ENCODE measurements around the gene PPA1.
"Not testable (repeated sequence)": the region's sequence is repeated elsewhere in the genome, so short reads cannot be mapped to it uniquely, and the experiment has no call there.

PPA1 gene

DNA sequence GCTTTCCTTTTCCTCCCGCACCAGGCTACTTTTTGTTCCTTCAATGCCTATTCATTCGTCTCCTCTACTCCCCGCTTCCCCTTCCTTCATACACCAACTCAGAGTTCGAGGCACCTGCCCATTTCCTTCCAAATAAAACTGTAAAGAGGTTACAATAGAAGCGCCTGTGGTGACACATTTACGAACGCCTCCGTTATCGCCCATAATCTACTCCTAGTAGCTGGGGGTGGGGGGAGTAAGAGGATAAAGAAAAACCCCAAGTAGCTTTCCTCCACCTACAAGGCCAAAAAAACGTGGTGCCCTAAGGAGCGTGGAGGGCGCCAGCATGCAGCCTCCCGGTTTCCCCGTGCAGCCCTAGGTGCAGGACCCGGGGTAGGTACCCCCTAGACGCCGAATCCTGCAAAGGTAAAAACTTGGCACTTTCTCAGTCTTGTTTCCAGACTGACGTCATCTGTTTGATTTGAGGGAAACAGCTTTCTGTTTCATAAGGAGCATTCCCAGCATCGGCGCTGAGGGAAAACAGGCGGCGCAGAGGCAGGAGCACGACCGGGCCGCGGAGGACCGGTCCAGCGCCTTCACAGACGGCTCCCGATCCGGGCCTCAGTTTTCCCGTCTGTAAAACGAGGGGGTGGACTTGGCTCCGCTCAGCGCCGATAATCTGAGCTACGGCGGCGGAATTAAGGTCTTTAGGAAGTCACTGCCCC is 922 bp downstream of the PPA1 start:
- Histone ChIP-seq H4K20me1 (ENCODE audit: insufficient read depth) (peaks cover 10% of the 10 kb centered on the region), H3K4me1 (ENCODE audit: low read depth, poor library complexity, severe bottlenecking) (peaks cover 51% of the 10 kb centered on the region), H3K79me2 (ENCODE audit: insufficient read depth, low read depth) (peaks cover 58% of the 10 kb centered on the region), H3K4me3 (IDR thresholded peaks at IDR 0.05; ENCODE audit: insufficient read depth, low read depth, low read length) (no peak overlapping the region), H3K9ac (peak overlapping the region; percentile 91), H3K36me3 (ENCODE audit: insufficient read depth) (peaks cover 19% of the 10 kb centered on the region; the same call in 1 of the 2 replicates), H3K27me3 (ENCODE audit: insufficient read depth, low read depth) (no peaks in the 10 kb centered on the region), H3K4me2 (peak overlapping the region; percentile 56), H3K27ac (peak overlapping the region; percentile 80), H2AFZ (ENCODE audit: low read depth) (peak overlapping the region; percentile 56; the same call in 1 of the 2 replicates)
- TF ChIP-seq, protein P1, sequence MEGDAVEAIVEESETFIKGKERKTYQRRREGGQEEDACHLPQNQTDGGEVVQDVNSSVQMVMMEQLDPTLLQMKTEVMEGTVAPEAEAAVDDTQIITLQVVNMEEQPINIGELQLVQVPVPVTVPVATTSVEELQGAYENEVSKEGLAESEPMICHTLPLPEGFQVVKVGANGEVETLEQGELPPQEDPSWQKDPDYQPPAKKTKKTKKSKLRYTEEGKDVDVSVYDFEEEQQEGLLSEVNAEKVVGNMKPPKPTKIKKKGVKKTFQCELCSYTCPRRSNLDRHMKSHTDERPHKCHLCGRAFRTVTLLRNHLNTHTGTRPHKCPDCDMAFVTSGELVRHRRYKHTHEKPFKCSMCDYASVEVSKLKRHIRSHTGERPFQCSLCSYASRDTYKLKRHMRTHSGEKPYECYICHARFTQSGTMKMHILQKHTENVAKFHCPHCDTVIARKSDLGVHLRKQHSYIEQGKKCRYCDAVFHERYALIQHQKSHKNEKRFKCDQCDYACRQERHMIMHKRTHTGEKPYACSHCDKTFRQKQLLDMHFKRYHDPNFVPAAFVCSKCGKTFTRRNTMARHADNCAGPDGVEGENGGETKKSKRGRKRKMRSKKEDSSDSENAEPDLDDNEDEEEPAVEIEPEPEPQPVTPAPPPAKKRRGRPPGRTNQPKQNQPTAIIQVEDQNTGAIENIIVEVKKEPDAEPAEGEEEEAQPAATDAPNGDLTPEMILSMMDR (conservative IDR thresholded peaks at IDR 0.05; ENCODE audit: low read depth, low read length) = no peak

DNA sequence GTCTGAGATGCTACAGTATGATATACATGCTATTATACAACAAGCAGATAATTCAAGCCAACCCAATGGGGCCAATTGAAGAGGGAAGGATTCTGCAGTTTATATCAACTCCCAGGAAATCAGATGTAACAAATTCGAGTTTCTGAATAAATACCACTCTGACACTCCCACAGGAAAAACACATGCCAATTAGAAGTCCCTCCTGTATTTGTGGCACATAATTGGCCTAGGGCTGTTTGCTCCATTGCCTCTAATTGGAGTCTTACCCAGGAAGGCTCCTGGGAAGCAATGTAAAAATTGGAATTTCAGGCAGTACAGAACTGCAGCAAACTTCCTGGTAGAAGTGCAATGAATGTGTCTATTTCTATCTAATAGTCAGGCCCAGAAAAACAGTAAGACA is 4.7 kb downstream of the PPA1 start:
- peaks cover 84% of the 10 kb centered on the region for H3K4me1 ChIP-seq (ENCODE audit: low read depth, poor library complexity, severe bottlenecking)
- TF ChIP-seq, protein P1 (conservative IDR thresholded peaks at IDR 0.05; ENCODE audit: low read depth, low read length) = no peak
- H3K4me2 ChIP-seq = peak overlapping the region; percentile 8; the same call in 1 of the 2 replicates
- no peak overlapping the region for H3K27ac ChIP-seq
- H3K27me3 ChIP-seq (ENCODE audit: insufficient read depth, low read depth) = no peaks in the 10 kb centered on the region
- H4K20me1 ChIP-seq (ENCODE audit: insufficient read depth) = peaks cover 19% of the 10 kb centered on the region
- H3K4me3 ChIP-seq (IDR thresholded peaks at IDR 0.05; ENCODE audit: insufficient read depth, low read depth, low read length) = no peak overlapping the region
- peaks cover 96% of the 10 kb centered on the region for H3K79me2 ChIP-seq (ENCODE audit: insufficient read depth, low read depth)
- peaks cover 19% of the 10 kb centered on the region; the same call in 1 of the 2 replicates for H3K36me3 ChIP-seq (ENCODE audit: insufficient read depth)
- H3K9ac ChIP-seq = no peak overlapping the region
- no peak overlapping the region for H2AFZ ChIP-seq (ENCODE audit: low read depth)

DNA sequence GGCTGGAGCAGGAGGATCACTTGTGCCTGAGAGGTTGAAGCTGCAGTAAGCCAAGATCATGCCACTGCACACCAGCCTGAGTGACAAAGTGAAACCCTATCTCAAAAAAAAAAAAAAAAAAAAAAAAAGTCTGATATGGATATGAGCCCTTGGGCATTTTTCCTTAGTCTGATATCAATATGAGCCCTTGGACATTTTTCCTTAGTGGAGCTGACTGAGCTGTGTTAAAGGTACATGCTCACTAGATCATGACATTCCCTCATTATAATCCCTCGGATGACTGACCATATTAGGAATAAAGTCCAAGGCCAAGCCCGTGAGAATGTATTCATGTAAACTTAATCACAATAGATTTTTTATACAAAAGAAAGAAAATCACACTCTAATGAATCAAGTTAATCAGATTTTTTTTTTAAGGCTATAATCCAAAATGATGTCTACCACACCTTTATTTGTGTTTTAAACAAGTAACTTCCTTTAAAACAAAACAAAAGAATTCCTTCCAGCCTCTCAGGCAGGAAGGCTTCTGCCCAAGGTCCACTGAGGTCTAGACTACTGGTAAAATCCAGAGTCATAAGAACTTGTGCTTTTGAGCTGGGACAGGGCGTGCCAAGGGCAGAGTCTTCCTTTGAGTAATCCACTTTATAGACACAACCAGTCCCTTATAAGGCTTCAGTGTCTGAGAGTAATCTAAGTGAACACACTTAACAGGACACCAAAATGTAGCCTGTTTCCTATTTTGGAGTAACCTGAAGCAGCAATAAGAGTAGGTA is 5.5 kb downstream of the PPA1 start:
- TF ChIP-seq, protein P1 (conservative IDR thresholded peaks at IDR 0.05; ENCODE audit: low read depth, low read length) = no peak
- peaks cover 20% of the 10 kb centered on the region for H4K20me1 ChIP-seq (ENCODE audit: insufficient read depth)
- peaks cover 99% of the 10 kb centered on the region for H3K79me2 ChIP-seq (ENCODE audit: insufficient read depth, low read depth)
- no peak overlapping the region for H3K27ac ChIP-seq
- peak overlapping the region; percentile 8; the same call in 1 of the 2 replicates for H3K4me2 ChIP-seq
- H3K4me3 ChIP-seq (IDR thresholded peaks at IDR 0.05; ENCODE audit: insufficient read depth, low read depth, low read length) = no peak overlapping the region
- no peaks in the 10 kb centered on the region for H3K27me3 ChIP-seq (ENCODE audit: insufficient read depth, low read depth)
- no peak overlapping the region for H3K9ac ChIP-seq
- H3K36me3 ChIP-seq (ENCODE audit: insufficient read depth) = peaks cover 19% of the 10 kb centered on the region; the same call in 1 of the 2 replicates
- H3K4me1 ChIP-seq (ENCODE audit: low read depth, poor library complexity, severe bottlenecking) = peaks cover 87% of the 10 kb centered on the region
- no peak overlapping the region for H2AFZ ChIP-seq (ENCODE audit: low read depth)

DNA sequence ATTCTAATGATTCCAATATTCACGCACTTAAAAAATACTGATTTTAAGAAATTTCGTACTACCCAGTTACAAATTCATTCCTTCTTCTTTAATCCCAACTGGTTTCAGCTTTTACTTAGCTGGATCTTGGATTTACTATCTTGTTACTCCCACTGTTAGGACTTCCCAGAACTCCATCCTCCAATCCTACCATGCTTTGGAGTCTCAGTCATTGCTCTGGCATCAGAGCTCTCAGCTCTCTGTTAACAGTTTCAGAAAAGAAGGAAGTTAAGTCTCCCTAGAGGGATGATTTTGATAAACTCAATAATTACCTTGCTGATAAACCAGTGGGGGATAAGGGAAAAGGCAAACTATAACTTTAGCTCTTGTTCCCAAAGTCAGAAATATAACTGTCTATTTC is 9.5 kb downstream of the PPA1 start:
- TF ChIP-seq, protein P1 (conservative IDR thresholded peaks at IDR 0.05; ENCODE audit: low read depth, low read length) = no peak
- Histone ChIP-seq H3K27me3 (ENCODE audit: insufficient read depth, low read depth) (no peaks in the 10 kb centered on the region), H3K4me1 (ENCODE audit: low read depth, poor library complexity, severe bottlenecking) (peaks cover 74% of the 10 kb centered on the region), H3K4me2 (no peak overlapping the region), H3K4me3 (IDR thresholded peaks at IDR 0.05; ENCODE audit: insufficient read depth, low read depth, low read length) (no peak overlapping the region), H3K27ac (no peak overlapping the region; the same call in 1 of the 2 replicates), H3K79me2 (ENCODE audit: insufficient read depth, low read depth) (peaks cover 77% of the 10 kb centered on the region), H4K20me1 (ENCODE audit: insufficient read depth) (peaks cover 19% of the 10 kb centered on the region), H2AFZ (ENCODE audit: low read depth) (no peak overlapping the region), H3K36me3 (ENCODE audit: insufficient read depth) (0 out of 2 replicates have a peak, but pooled peaks cover 2% of the 10 kb centered on the region), H3K9ac (no peak overlapping the region)

DNA sequence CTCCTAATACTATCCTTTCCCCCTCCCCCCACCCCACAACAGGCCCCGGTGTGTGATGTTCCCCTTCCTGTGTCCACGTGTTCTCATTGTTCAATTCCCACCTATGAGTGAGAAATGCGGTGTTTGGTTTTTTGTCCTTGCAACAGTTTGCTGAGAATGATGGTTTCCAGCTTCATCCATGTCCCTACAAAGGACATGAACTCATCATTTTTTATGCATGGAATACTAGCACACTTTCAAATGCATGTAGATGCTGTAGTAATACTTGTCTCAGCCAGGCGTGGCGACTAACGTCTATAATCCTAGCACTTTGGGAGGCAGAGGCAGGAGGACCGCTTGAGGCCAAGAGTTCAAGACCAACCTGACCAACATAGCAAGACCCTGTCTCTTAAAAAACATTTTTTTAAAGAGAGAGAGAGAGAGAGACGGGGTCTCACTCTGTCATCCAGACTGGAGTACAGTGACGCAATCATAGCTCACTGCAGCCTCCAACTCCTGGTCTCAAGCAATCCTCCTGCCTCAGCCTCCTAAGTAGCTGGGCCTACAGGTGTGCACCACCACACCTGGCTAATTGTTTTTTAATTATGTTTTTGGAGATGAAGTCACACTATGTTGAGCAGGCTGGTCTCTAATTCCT is 10.3 kb downstream of the PPA1 start:
- H3K9ac ChIP-seq; H3K36me3 ChIP-seq (ENCODE audit: insufficient read depth); H3K4me2 ChIP-seq; H3K27ac ChIP-seq; H2AFZ ChIP-seq (ENCODE audit: low read depth); H3K27me3 ChIP-seq (ENCODE audit: insufficient read depth, low read depth); H3K4me3 ChIP-seq (IDR thresholded peaks at IDR 0.05; ENCODE audit: insufficient read depth, low read depth, low read length): not testable (repeated sequence)
- Histone ChIP-seq H3K4me1 (ENCODE audit: low read depth, poor library complexity, severe bottlenecking) (peaks cover 66% of the 10 kb centered on the region), H4K20me1 (ENCODE audit: insufficient read depth) (peaks cover 18% of the 10 kb centered on the region), H3K79me2 (ENCODE audit: insufficient read depth, low read depth) (peaks cover 77% of the 10 kb centered on the region)

All from KMS-11 (cell line).